HL-60/S4 treated with retinoic acid at 250 ng/mL for 4 days and 3 days (cell line): ENCODE results near the gene SIRPB2.

Experiments used
- in situ Hi-C: fragments of 300-500 bp; cut with MboI; formaldehyde crosslinking; loops from 2 replicates; pipeline ENCODE4 v1.7.0; 2022; ENCODE audit warnings: low sequenced_read_pairs

The SIRPB2 gene

GRCh38 chr20:1491281-1491840 lies at the start of gene SIRPB2:
Gene SIRPB2 (minus strand): TSS chr20:1491420. CDS start chr20:1491359, 61 bp downstream.
- in situ Hi-C loops = no loop called here

- in situ Hi-C loops = loop anchor here (10.0 to 25.0 kb wide), 2 partner anchors 97 to 195 kb away; no protein-coding TSS in a partner anchor
Measured at GRCh38 chr20:1539816-1540419, 48.7 kb upstream of the SIRPB2 start.

GRCh38 chr20:1538655-1539054 lies 47.4 kb upstream of the SIRPB2 start:
- in situ Hi-C loops = loop anchor here (10.0 to 25.0 kb wide), 2 partner anchors 99 to 196 kb away; no protein-coding TSS in a partner anchor

- in situ Hi-C loops = loop anchor here (10.0 to 25.0 kb wide), 2 partner anchors 100 to 197 kb away; no protein-coding TSS in a partner anchor
Measured at GRCh38 chr20:1537731-1538058, 46.5 kb upstream of the SIRPB2 start.

- in situ Hi-C loops = loop anchor here (10.0 to 25.0 kb wide), 2 partner anchors 100 to 198 kb away; no protein-coding TSS in a partner anchor
Measured at GRCh38 chr20:1536893-1537730, 45.9 kb upstream of the SIRPB2 start.

- in situ Hi-C loops = loop anchor here (10.0 to 25.0 kb wide), 2 partner anchors 102 to 199 kb away; no protein-coding TSS in a partner anchor
Measured at GRCh38 chr20:1535420-1536175, 44.4 kb upstream of the SIRPB2 start.

GRCh38 chr20:1534526-1534925 lies 43.3 kb upstream of the SIRPB2 start:
- in situ Hi-C loops = loop anchor here (10.0 to 25.0 kb wide), 2 partner anchors 103 to 200 kb away; no protein-coding TSS in a partner anchor

GRCh38 chr20:1533059-1533458 lies 41.8 kb upstream of the SIRPB2 start:
- in situ Hi-C loops = loop anchor here (10.0 to 25.0 kb wide), 2 partner anchors 104 to 202 kb away; no protein-coding TSS in a partner anchor

- in situ Hi-C loops = loop anchor here (25.0 kb wide), 1 partner anchor 108 kb away; no protein-coding TSS in a partner anchor
Measured at GRCh38 chr20:1528811-1529210, 37.6 kb upstream of the SIRPB2 start.

GRCh38 chr20:1527923-1528322 lies 36.7 kb upstream of the SIRPB2 start:
- in situ Hi-C loops = loop anchor here (25.0 kb wide), 1 partner anchor 109 kb away; no protein-coding TSS in a partner anchor

- in situ Hi-C loops = loop anchor here (25.0 kb wide), 1 partner anchor 110 kb away; no protein-coding TSS in a partner anchor
Measured at GRCh38 chr20:1526896-1527295, 35.7 kb upstream of the SIRPB2 start.

GRCh38 chr20:1526310-1526709 lies 35.1 kb upstream of the SIRPB2 start:
- in situ Hi-C loops = loop anchor here (25.0 kb wide), 1 partner anchor 111 kb away; no protein-coding TSS in a partner anchor

GRCh38 chr20:1524004-1524403 lies 32.8 kb upstream of the SIRPB2 start:
- in situ Hi-C loops = no loop called here

- in situ Hi-C loops = no loop called here
Measured at GRCh38 chr20:1517010-1517409, 25.8 kb upstream of the SIRPB2 start.

- in situ Hi-C loops = no loop called here
Measured at GRCh38 chr20:1513801-1514200, 22.6 kb upstream of the SIRPB2 start.

GRCh38 chr20:1509237-1509636 lies 18.0 kb upstream of the SIRPB2 start:
- in situ Hi-C loops = no loop called here

- in situ Hi-C loops = no loop called here
Measured at GRCh38 chr20:1508574-1508973, 17.4 kb upstream of the SIRPB2 start.

GRCh38 chr20:1507276-1507675 lies 16.1 kb upstream of the SIRPB2 start:
- in situ Hi-C loops = no loop called here

- in situ Hi-C loops = no loop called here
Measured at GRCh38 chr20:1505871-1506270, 14.7 kb upstream of the SIRPB2 start.

- in situ Hi-C loops = no loop called here
Measured at GRCh38 chr20:1505361-1505760, 14.1 kb upstream of the SIRPB2 start.
